Upper lobe of left lung (tissue), 4 donors: ENCODE results near the gene VWA3A.

ENCODE experiments used
- CTCF ChIP-seq, 6 experiments: fragments of 450-650 bp in 4 of 6; fragments of 200-600 bp in 2 of 6; sonication (generic) in 2 of 6; IDR thresholded peaks; one replicate each; pipeline ENCODE4 v1.5.1; 2016 to 2019; ENCODE audit warnings: antibody characterized with exemption in 6 of 6
- EP300 ChIP-seq, 4 donors: sonication (generic); formaldehyde crosslinking; IDR thresholded peaks; one replicate each; pipeline ENCODE4 v1.5.1; 2017; ENCODE audit warnings: antibody characterized with exemption in 4 of 4, control low read depth in 2 of 4

DNA sequence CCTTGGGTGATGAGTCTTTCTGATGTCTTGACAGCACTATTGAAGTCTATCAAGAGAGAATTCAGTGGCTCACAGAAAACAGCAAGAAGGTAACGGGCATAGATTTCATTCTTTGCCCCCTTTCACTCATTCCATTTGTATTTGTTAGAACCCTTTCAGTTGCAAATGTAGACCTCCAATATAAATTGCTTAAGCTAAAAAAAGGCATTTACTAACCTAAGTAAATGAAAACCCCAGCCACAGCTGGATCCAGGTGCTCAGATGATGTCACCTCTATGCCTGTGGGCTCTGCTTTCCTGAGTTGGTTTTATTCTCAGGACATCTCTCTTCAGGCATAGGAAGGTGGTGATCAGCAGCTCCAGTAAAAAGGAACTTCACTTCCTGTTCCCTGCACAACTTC is 11.1 kb downstream of the VWA3A start:
- TF ChIP-seq CTCF (IDR thresholded peaks at IDR 0.05) (no peak), EP300 (IDR thresholded peaks at IDR 0.05) (no peak)
